Measurements from ENCODE around the gene MEIS2. TPM values are rescaled to one million over a fixed set of nuclear protein-coding genes. Genes with fewer than 3 reads are reported as not detected.

MEIS2 gene
- total RNA-seq, 2 experiments from 2014 or later: not detected

- CTCF ChIA-PET: no interaction called here
- Mint-ChIP-seq H3K27ac (no peak overlapping the region), H3K36me3 (ENCODE audit: low read depth) (no peaks in the 10 kb centered on the region), H3K27me3 (ENCODE audit: low read depth) (peaks cover 23% of the 10 kb centered on the region), H3K4me1 (ENCODE audit: low read depth) (no peaks in the 10 kb centered on the region), H3K4me3 (no peak overlapping the region), H3K9me3 (no peaks in the 10 kb centered on the region)
- intact Hi-C loops (cut with micrococcal nuclease): no loop called here
- DNase-seq: no peak
Measured at GRCh38 chr15:37079726-37080125, 20.6 kb downstream of the MEIS2 start.

- Mint-ChIP-seq H3K27ac (no peak overlapping the region), H3K4me1 (ENCODE audit: low read depth) (no peaks in the 10 kb centered on the region), H3K27me3 (ENCODE audit: low read depth) (peaks cover 23% of the 10 kb centered on the region), H3K4me3 (no peak overlapping the region), H3K36me3 (ENCODE audit: low read depth) (no peaks in the 10 kb centered on the region), H3K9me3 (no peaks in the 10 kb centered on the region)
- intact Hi-C loops (cut with micrococcal nuclease): no loop called here
- DNase-seq: no peak
- CTCF ChIA-PET: no interaction called here
Measured at GRCh38 chr15:37078566-37078965, 21.8 kb downstream of the MEIS2 start.

- Mint-ChIP-seq H3K27ac (no peak overlapping the region), H3K4me1 (ENCODE audit: low read depth) (no peaks in the 10 kb centered on the region), H3K4me3 (no peak overlapping the region), H3K36me3 (ENCODE audit: low read depth) (no peaks in the 10 kb centered on the region), H3K27me3 (ENCODE audit: low read depth) (peaks cover 23% of the 10 kb centered on the region), H3K9me3 (no peaks in the 10 kb centered on the region)
- CTCF ChIA-PET: no interaction called here
- intact Hi-C loops (cut with micrococcal nuclease): no loop called here
- no peak for DNase-seq
Measured at GRCh38 chr15:37077623-37078351, 22.6 kb downstream of the MEIS2 start.

DNA sequence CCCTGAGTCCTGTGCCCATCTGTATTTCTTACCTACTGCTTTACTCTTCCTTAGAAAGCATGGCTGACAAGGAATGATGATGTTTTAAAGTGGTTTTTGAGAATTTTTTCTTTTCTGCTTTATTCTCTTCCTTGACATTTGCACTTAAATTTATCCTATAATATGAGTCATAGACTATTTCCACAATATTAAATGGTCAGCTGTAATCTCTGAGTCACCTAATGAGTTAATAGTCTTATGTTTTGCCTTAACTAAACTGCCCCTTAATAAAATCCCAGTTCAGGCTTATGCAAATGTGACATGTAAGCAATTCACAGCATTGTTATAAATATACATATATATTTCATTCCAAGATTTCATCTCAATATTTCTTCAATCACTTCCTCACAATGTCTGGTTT, 23.8 kb downstream of the MEIS2 start:
- intact Hi-C loops (cut with micrococcal nuclease): no loop called here
- H3K4me3 Mint-ChIP-seq: no peak overlapping the region
- DNase-seq: no peak
- CTCF ChIA-PET: no interaction called here
- no peaks in the 10 kb centered on the region for H3K9me3 Mint-ChIP-seq
- H3K27ac Mint-ChIP-seq: no peak overlapping the region
- H3K36me3 Mint-ChIP-seq (ENCODE audit: low read depth): no peaks in the 10 kb centered on the region
- H3K4me1 Mint-ChIP-seq (ENCODE audit: low read depth): no peaks in the 10 kb centered on the region
- peaks cover 17% of the 10 kb centered on the region for H3K27me3 Mint-ChIP-seq (ENCODE audit: low read depth)

- H3K9me3 Mint-ChIP-seq: no peaks in the 10 kb centered on the region
- H3K27ac Mint-ChIP-seq: no peak overlapping the region
- intact Hi-C loops (cut with micrococcal nuclease): no loop called here
- no peaks in the 10 kb centered on the region for H3K4me1 Mint-ChIP-seq (ENCODE audit: low read depth)
- CTCF ChIA-PET: no interaction called here
- no peak for DNase-seq
- no peaks in the 10 kb centered on the region for H3K36me3 Mint-ChIP-seq (ENCODE audit: low read depth)
- peaks cover 17% of the 10 kb centered on the region for H3K27me3 Mint-ChIP-seq (ENCODE audit: low read depth)
- no peak overlapping the region for H3K4me3 Mint-ChIP-seq
Measured at GRCh38 chr15:37075777-37076176, 24.6 kb downstream of the MEIS2 start.

DNA sequence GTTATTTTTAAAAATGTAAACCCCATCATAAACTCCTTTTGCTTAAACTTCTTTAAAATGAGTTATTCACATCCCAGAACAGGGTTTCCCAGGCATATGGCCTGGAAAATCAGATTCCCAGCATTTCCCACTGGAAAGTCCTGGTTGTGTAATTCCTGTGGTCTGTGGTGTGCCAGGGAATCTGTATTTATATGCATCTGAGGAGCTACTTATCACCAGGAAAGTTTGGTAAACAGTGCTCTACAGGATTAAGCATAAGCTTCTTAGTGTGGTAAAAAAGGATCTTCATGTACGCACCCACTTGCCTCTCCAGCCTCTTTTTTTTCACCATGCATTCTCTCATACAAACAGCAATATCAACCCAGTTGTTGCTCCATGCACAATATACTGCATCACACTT, 28.2 kb downstream of the MEIS2 start:
- CTCF ChIA-PET: no interaction called here
- no peak overlapping the region for H3K4me3 Mint-ChIP-seq
- no peaks in the 10 kb centered on the region for H3K4me1 Mint-ChIP-seq (ENCODE audit: low read depth)
- no peaks in the 10 kb centered on the region for H3K9me3 Mint-ChIP-seq
- H3K27me3 Mint-ChIP-seq (ENCODE audit: low read depth): peaks cover 10% of the 10 kb centered on the region
- H3K27ac Mint-ChIP-seq: no peak overlapping the region
- no peaks in the 10 kb centered on the region for H3K36me3 Mint-ChIP-seq (ENCODE audit: low read depth)
- intact Hi-C loops (cut with micrococcal nuclease): no loop called here
- DNase-seq: no peak

DNA sequence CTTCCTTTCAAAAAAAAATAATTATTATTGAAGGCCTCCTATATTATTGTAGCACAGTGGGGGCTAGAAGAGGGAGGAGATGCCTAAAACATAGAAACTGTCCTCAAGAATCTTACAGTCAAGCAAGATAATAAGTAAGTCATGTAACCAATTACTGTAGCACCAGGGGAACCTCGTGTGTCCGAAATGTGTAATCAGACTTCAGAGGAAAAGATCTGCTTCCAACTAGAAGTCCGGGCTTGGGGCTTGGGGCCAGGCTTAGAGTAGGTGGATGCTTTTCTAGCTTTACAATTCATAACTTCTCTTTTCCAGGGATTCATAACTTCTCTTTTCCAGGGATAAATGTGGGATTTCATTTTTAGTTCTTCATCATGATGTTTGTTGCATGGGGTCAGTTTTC, 29.2 kb downstream of the MEIS2 start:
- no peaks in the 10 kb centered on the region for H3K9me3 Mint-ChIP-seq
- peaks cover 13% of the 10 kb centered on the region for H3K27me3 Mint-ChIP-seq (ENCODE audit: low read depth)
- H3K4me3 Mint-ChIP-seq: no peak overlapping the region
- no peak for DNase-seq
- intact Hi-C loops (cut with micrococcal nuclease): no loop called here
- CTCF ChIA-PET: no interaction called here
- H3K36me3 Mint-ChIP-seq (ENCODE audit: low read depth): no peaks in the 10 kb centered on the region
- no peak overlapping the region for H3K27ac Mint-ChIP-seq
- H3K4me1 Mint-ChIP-seq (ENCODE audit: low read depth): no peaks in the 10 kb centered on the region

GRCh38 chr15:37070686-37071085, 29.7 kb downstream of the MEIS2 start:
- intact Hi-C loops (cut with micrococcal nuclease): no loop called here
- Mint-ChIP-seq H3K9me3 (no peaks in the 10 kb centered on the region), H3K27me3 (ENCODE audit: low read depth) (peaks cover 11% of the 10 kb centered on the region), H3K4me1 (ENCODE audit: low read depth) (no peaks in the 10 kb centered on the region), H3K36me3 (ENCODE audit: low read depth) (no peaks in the 10 kb centered on the region), H3K27ac (no peak overlapping the region), H3K4me3 (no peak overlapping the region)
- CTCF ChIA-PET: no interaction called here
- no peak for DNase-seq

GRCh38 chr15:37061996-37062395, 38.4 kb downstream of the MEIS2 start:
- H3K27ac Mint-ChIP-seq: no peak overlapping the region
- no peak overlapping the region for H3K4me3 Mint-ChIP-seq
- intact Hi-C loops (cut with micrococcal nuclease): no loop called here
- peaks cover 11% of the 10 kb centered on the region for H3K27me3 Mint-ChIP-seq (ENCODE audit: low read depth)
- no peaks in the 10 kb centered on the region for H3K9me3 Mint-ChIP-seq
- H3K36me3 Mint-ChIP-seq (ENCODE audit: low read depth): no peaks in the 10 kb centered on the region
- no peak for DNase-seq
- no peaks in the 10 kb centered on the region for H3K4me1 Mint-ChIP-seq (ENCODE audit: low read depth)
- CTCF ChIA-PET: no interaction called here

- no peaks in the 10 kb centered on the region for H3K4me1 Mint-ChIP-seq (ENCODE audit: low read depth)
- no peak overlapping the region for H3K27ac Mint-ChIP-seq
- no peak for DNase-seq
- H3K36me3 Mint-ChIP-seq (ENCODE audit: low read depth): no peaks in the 10 kb centered on the region
- H3K27me3 Mint-ChIP-seq (ENCODE audit: low read depth): peaks cover 7% of the 10 kb centered on the region
- H3K9me3 Mint-ChIP-seq: no peaks in the 10 kb centered on the region
- CTCF ChIA-PET: interaction anchor here (0.6 kb wide), 1 partner anchor 806 kb away, joined by 5 read pairs; no protein-coding TSS in a partner anchor
- intact Hi-C loops (cut with micrococcal nuclease): no loop called here
- H3K4me3 Mint-ChIP-seq: no peak overlapping the region
Measured at GRCh38 chr15:37059086-37059485, 41.3 kb downstream of the MEIS2 start.

DNA sequence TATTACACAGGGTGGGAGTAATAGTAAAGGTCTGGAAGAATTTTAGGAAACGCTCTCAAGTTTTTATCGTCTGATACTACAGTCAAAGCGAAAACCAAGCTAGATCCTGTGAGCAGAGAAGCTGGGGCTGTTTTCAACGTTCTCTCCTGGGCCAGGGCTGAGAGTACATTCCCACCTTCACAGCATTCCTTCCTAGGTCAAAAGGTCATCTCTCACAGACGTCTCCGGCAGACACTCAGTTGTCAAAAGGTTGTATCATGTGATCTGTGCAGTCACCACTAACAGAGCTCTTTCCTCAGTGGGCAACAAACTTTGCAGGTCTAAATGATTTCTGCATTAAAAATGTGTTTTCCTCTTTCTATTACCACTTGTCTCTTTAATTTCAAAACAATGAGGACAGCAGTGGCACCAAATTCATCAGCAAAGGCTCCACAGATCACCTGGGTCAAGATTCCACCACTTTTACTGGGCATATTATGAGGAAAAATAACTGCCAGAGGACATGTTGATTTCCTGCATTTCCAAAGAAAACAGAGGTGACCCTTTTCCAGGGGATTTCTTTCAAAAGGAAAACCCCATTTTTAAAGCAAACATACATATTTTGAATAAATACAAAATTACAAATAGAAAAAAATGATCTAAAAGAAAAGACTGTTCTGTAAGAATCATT, 41.9 kb downstream of the MEIS2 start:
- Mint-ChIP-seq H3K27me3 (ENCODE audit: low read depth) (peaks cover 7% of the 10 kb centered on the region), H3K27ac (no peak overlapping the region), H3K36me3 (ENCODE audit: low read depth) (no peaks in the 10 kb centered on the region), H3K9me3 (no peaks in the 10 kb centered on the region), H3K4me1 (ENCODE audit: low read depth) (no peaks in the 10 kb centered on the region), H3K4me3 (no peak overlapping the region)
- intact Hi-C loops (cut with micrococcal nuclease): no loop called here
- DNase-seq: no peak
- CTCF ChIA-PET: no interaction called here

GRCh38 chr15:37057831-37058230, 42.5 kb downstream of the MEIS2 start:
- H3K27me3 Mint-ChIP-seq (ENCODE audit: low read depth): peaks cover 7% of the 10 kb centered on the region
- no peak overlapping the region for H3K27ac Mint-ChIP-seq
- CTCF ChIA-PET: no interaction called here
- H3K4me1 Mint-ChIP-seq (ENCODE audit: low read depth): no peaks in the 10 kb centered on the region
- H3K9me3 Mint-ChIP-seq: no peaks in the 10 kb centered on the region
- no peak overlapping the region for H3K4me3 Mint-ChIP-seq
- intact Hi-C loops (cut with micrococcal nuclease): no loop called here
- H3K36me3 Mint-ChIP-seq (ENCODE audit: low read depth): no peaks in the 10 kb centered on the region
- no peak for DNase-seq

GRCh38 chr15:37057256-37057655, 43.1 kb downstream of the MEIS2 start:
- Mint-ChIP-seq H3K36me3 (ENCODE audit: low read depth) (no peaks in the 10 kb centered on the region), H3K27me3 (ENCODE audit: low read depth) (peaks cover 7% of the 10 kb centered on the region), H3K9me3 (no peaks in the 10 kb centered on the region), H3K4me3 (no peak overlapping the region), H3K27ac (no peak overlapping the region), H3K4me1 (ENCODE audit: low read depth) (no peaks in the 10 kb centered on the region)
- intact Hi-C loops (cut with micrococcal nuclease): no loop called here
- DNase-seq: no peak
- CTCF ChIA-PET: no interaction called here

Measured in activated naive CD4-positive, alpha-beta T cell treated with anti-CD3 and anti-CD28 coated beads for 36 hours (primary cell).